SK-N-SH treated with all-trans-retinoic acid at 6 μM for 48 hours (cell line): ENCODE measurements around the gene TRNP1.
A peak's percentile ranks its signal among the peaks of the same experiment; 100 is the strongest.

Experiments used
- ATAC-seq: fragments of 200-7000 bp; cut with Tn5 transposase; 3 replicates; pipeline ENCODE4 v1.9.1; 2020; ENCODE audit warnings: mild to moderate bottlenecking, moderate library complexity
- ARNTL ChIP-seq: fragments of 450-650 bp; formaldehyde crosslinking; IDR thresholded peaks from 2 replicates; pipeline ENCODE4 v1.5.0; 2020; ENCODE audit warnings: low read depth, mild to moderate bottlenecking, moderate library complexity, borderline replicate concordance
- BACH2 ChIP-seq: fragments of 250-450 bp; sonication (Bioruptor Pico); IDR thresholded peaks from 2 replicates; pipeline ENCODE4 v1.9.0; 2021; ENCODE audit warnings: mild to moderate bottlenecking, borderline replicate concordance
- CREB5 ChIP-seq: fragments of 250-450 bp; sonication (Bioruptor Pico); IDR thresholded peaks from 2 replicates; pipeline ENCODE4 v1.5.1; 2020; ENCODE audit warnings: low read depth, mild to moderate bottlenecking, moderate library complexity
- CSDC2 ChIP-seq: fragments of 250-450 bp; sonication (Bioruptor Pico); IDR thresholded peaks from 2 replicates; pipeline ENCODE4 v1.5.0; 2020; ENCODE audit warnings: mild to moderate bottlenecking, moderate library complexity
- CSRNP3 ChIP-seq: fragments of 250-450 bp; sonication (Bioruptor Pico); IDR thresholded peaks from 2 replicates; pipeline ENCODE4 v1.5.1; 2021; ENCODE audit warnings: mild to moderate bottlenecking, moderate library complexity
- GLIS3 ChIP-seq: fragments of 250-450 bp; sonication (Bioruptor Pico); IDR thresholded peaks from 2 replicates; pipeline ENCODE4 v1.5.0; 2020; ENCODE audit warnings: mild to moderate bottlenecking, moderate library complexity
- ISL1 ChIP-seq: fragments of 250-450 bp; sonication (Bioruptor Pico); IDR thresholded peaks from 2 replicates; pipeline ENCODE4 v2.1.2; 2022; ENCODE audit warnings: mild to moderate bottlenecking, moderate library complexity
- OSR1 ChIP-seq: fragments of 250-450 bp; sonication (Bioruptor Pico); IDR thresholded peaks from 2 replicates; pipeline ENCODE4 v1.8.0; 2022; ENCODE audit warnings: moderate library complexity, mild to moderate bottlenecking, inconsistent platforms
- POU6F1 ChIP-seq: fragments of 250-450 bp; sonication (Bioruptor Pico); IDR thresholded peaks from 2 replicates; pipeline ENCODE4 v1.8.0; 2021; ENCODE audit warnings: low read depth, mild to moderate bottlenecking, moderate library complexity, borderline replicate concordance
- PPARA ChIP-seq: fragments of 250-450 bp; sonication (Bioruptor Pico); IDR thresholded peaks from 2 replicates; pipeline ENCODE4 v1.5.0; 2020; ENCODE audit warnings: mild to moderate bottlenecking, borderline replicate concordance
- RARB ChIP-seq: fragments of 250-450 bp; sonication (Bioruptor Pico); IDR thresholded peaks from 2 replicates; pipeline ENCODE4 v1.8.0; 2021; ENCODE audit warnings: mild to moderate bottlenecking, moderate library complexity
- SNAI2 ChIP-seq: fragments of 250-450 bp; sonication (Bioruptor Pico); IDR thresholded peaks from 2 replicates; pipeline ENCODE4 v1.5.0; 2020; ENCODE audit warnings: mild to moderate bottlenecking, moderate library complexity
- TCF4 ChIP-seq: fragments of 250-450 bp; sonication (Bioruptor Pico); IDR thresholded peaks from 2 replicates; pipeline ENCODE4 v1.8.0; 2021; ENCODE audit warnings: mild to moderate bottlenecking, moderate library complexity, borderline replicate concordance
- TOX ChIP-seq: fragments of 250-450 bp; sonication (Bioruptor Pico); IDR thresholded peaks from 2 replicates; pipeline ENCODE4 v1.8.0; 2021; ENCODE audit warnings: mild to moderate bottlenecking, moderate library complexity, borderline replicate concordance
- TSHZ2 ChIP-seq: fragments of 250-450 bp; sonication (Bioruptor Pico); IDR thresholded peaks from 2 replicates; pipeline ENCODE4 v1.5.0; 2020; ENCODE audit warnings: mild to moderate bottlenecking, moderate library complexity
- ZC3H10 ChIP-seq: fragments of 250-450 bp; sonication (Bioruptor Pico); IDR thresholded peaks from 2 replicates; pipeline ENCODE4 v1.5.1; 2021; ENCODE audit warnings: mild to moderate bottlenecking, moderate library complexity
- ZFP3 ChIP-seq: fragments of 250-450 bp; sonication (Bioruptor Pico); IDR thresholded peaks from 2 replicates; pipeline ENCODE4 v1.5.0; 2020; ENCODE audit warnings: mild to moderate bottlenecking, moderate library complexity
- ZFP30 ChIP-seq: fragments of 450-650 bp; formaldehyde crosslinking; IDR thresholded peaks from 2 replicates; pipeline ENCODE4 v1.5.0; 2022; ENCODE audit warnings: mild to moderate bottlenecking, moderate library complexity
- ZNF565 ChIP-seq: fragments of 450-650 bp; formaldehyde crosslinking; conservative IDR thresholded peaks from 2 replicates; pipeline ENCODE4 v1.5.0; 2020; ENCODE audit warnings: low read depth, mild to moderate bottlenecking, moderate library complexity
- ZNF70 ChIP-seq: fragments of 450-650 bp; formaldehyde crosslinking; IDR thresholded peaks from 2 replicates; pipeline ENCODE4 v1.5.0; 2020; ENCODE audit warnings: mild to moderate bottlenecking, moderate library complexity
- ZNF8 ChIP-seq: fragments of 450-650 bp; formaldehyde crosslinking; IDR thresholded peaks from 2 replicates; pipeline ENCODE4 v1.5.0; 2020; ENCODE audit warnings: mild to moderate bottlenecking, moderate library complexity

TRNP1 gene

GRCh38 chr1:26999440-26999987, 6.0 kb downstream of the TRNP1 start:
- TF ChIP-seq TSHZ2 (CRISPR knock-in tag) (no peak), CSDC2 (no peak), SNAI2 (CRISPR knock-in tag) (no peak), RARB (CRISPR knock-in tag) (no peak), TCF4 (no peak), ZNF70 (CRISPR knock-in tag) (no peak), ZFP3 (CRISPR knock-in tag) (no peak), ISL1 (no peak), CREB5 (no peak), ARNTL (no peak), BACH2 (CRISPR knock-in tag) (no peak), ZNF565 (no peak), ZFP30 (CRISPR knock-in tag) (no peak), PPARA (CRISPR knock-in tag) (no peak)
- peak; percentile 78 for ATAC-seq

- no peak for TF ChIP-seq ZNF70 (CRISPR knock-in tag)
- no peak for TF ChIP-seq CSRNP3 (CRISPR knock-in tag)
- no peak for TF ChIP-seq ZNF8 (CRISPR knock-in tag)
- TF ChIP-seq CSDC2 = no peak
- no peak for TF ChIP-seq PPARA (CRISPR knock-in tag)
- no peak for TF ChIP-seq OSR1 (CRISPR knock-in tag)
- no peak for TF ChIP-seq GLIS3
- ATAC-seq = no peak
These were observed 6.8 kb downstream of the TRNP1 start for GRCh38 chr1:27000090-27000816.

GRCh38 chr1:27000817-27001460, 7.4 kb downstream of the TRNP1 start:
- no peak for TF ChIP-seq BACH2 (CRISPR knock-in tag)
- TF ChIP-seq ZFP3 (CRISPR knock-in tag) = no peak
- TF ChIP-seq CREB5 = no peak
- no peak for TF ChIP-seq ZNF565
- no peak for TF ChIP-seq ZNF70 (CRISPR knock-in tag)
- no peak for TF ChIP-seq POU6F1
- TF ChIP-seq PPARA (CRISPR knock-in tag) = no peak
- no peak for TF ChIP-seq ZC3H10 (CRISPR knock-in tag)
- no peak for TF ChIP-seq TOX (CRISPR knock-in tag)
- no peak for TF ChIP-seq TCF4
- no peak for TF ChIP-seq CSRNP3 (CRISPR knock-in tag)
- TF ChIP-seq ZNF8 (CRISPR knock-in tag) = no peak
- TF ChIP-seq GLIS3 = no peak
- TF ChIP-seq, all 23 proteins: peak for 0
- no peak for ATAC-seq
